Transverse colon (tissue), 4 donors: ENCODE data around the gene NCKAP5.

Experiments used
- POLR2A ChIP-seq: fragments of 450-650 bp; IDR thresholded peaks from one replicate; pipeline ENCODE4 v1.6.1; 2016; ENCODE audit warnings: antibody characterized with exemption, mild to moderate bottlenecking, moderate library complexity
- POLR2AphosphoS5 ChIP-seq, 3 donors: sonication (generic); formaldehyde crosslinking; IDR thresholded peaks; one replicate each; pipeline ENCODE4 v1.6.1; 2016; ENCODE audit warnings: antibody characterized with exemption in 3 of 3
- TF ChIP-seq, protein P1 (sequence below), 5 experiments: fragments of 200-600 bp in 3 of 5; fragments of 450-650 bp in 2 of 5; sonication (generic) in 3 of 5; IDR thresholded peaks; 1 replicate in 2 of 5; 2 replicates in 3 of 5; pipeline ENCODE4 v1.5.1; 2016 to 2017; ENCODE audit warnings: antibody characterized with exemption in 5 of 5, inconsistent platforms in 3 of 5, mild to moderate bottlenecking in 2 of 5, moderate library complexity in 1 of 5

GRCh38 chr2:132782176-132782783 lies 786.0 kb downstream of the NCKAP5 start:
- TF ChIP-seq POLR2AphosphoS5 (IDR thresholded peaks at IDR 0.05), result no peak
- TF ChIP-seq, protein P1, sequence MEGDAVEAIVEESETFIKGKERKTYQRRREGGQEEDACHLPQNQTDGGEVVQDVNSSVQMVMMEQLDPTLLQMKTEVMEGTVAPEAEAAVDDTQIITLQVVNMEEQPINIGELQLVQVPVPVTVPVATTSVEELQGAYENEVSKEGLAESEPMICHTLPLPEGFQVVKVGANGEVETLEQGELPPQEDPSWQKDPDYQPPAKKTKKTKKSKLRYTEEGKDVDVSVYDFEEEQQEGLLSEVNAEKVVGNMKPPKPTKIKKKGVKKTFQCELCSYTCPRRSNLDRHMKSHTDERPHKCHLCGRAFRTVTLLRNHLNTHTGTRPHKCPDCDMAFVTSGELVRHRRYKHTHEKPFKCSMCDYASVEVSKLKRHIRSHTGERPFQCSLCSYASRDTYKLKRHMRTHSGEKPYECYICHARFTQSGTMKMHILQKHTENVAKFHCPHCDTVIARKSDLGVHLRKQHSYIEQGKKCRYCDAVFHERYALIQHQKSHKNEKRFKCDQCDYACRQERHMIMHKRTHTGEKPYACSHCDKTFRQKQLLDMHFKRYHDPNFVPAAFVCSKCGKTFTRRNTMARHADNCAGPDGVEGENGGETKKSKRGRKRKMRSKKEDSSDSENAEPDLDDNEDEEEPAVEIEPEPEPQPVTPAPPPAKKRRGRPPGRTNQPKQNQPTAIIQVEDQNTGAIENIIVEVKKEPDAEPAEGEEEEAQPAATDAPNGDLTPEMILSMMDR (IDR thresholded peaks at IDR 0.05), result no peak
- TF ChIP-seq POLR2A, result no peak
